GM12891 (cell line): ENCODE measurements around the gene TMPRSS5.
"Not testable (repeated sequence)": the region's sequence is repeated elsewhere in the genome, so short reads cannot be mapped to it uniquely, and the experiment has no call there.

Experiments used
- DNase-seq: peaks from one replicate; pipeline ENCODE4 v3.0.0; 2011; ENCODE audit warnings: low spot score; ENCODE audit not compliant: insufficient read length
- FAIRE-seq: peaks from 2 replicates; lab custom pipeline; 2011; peaks lifted over from hg19 to GRCh38; lab: Jason Lieb, UNC
- PAX5 ChIP-seq: IDR thresholded peaks from 2 replicates; pipeline ENCODE4 v1.6.1; 2011; ENCODE audit warnings: low read length, moderate library complexity, mild to moderate bottlenecking; ENCODE audit not compliant: insufficient read depth, severe bottlenecking
- POLR2A ChIP-seq: IDR thresholded peaks from 2 replicates; pipeline ENCODE4 v1.6.1; 2011; ENCODE audit warnings: low read depth, low read length, control low read depth
- POLR2AphosphoS5 ChIP-seq: IDR thresholded peaks from 2 replicates; pipeline ENCODE4 v1.6.1; 2011; ENCODE audit warnings: low read depth, low read length, control low read depth
- POU2F2 ChIP-seq: IDR thresholded peaks from 2 replicates; pipeline ENCODE4 v1.6.1; 2011; ENCODE audit warnings: low read depth, mild to moderate bottlenecking, control low read depth, low read length, moderate library complexity
- SPI1 ChIP-seq: IDR thresholded peaks from 2 replicates; pipeline ENCODE4 v1.6.1; 2011; ENCODE audit warnings: low read depth, low read length, control low read depth
- TAF1 ChIP-seq: IDR thresholded peaks from 2 replicates; pipeline ENCODE4 v1.6.1; 2011; ENCODE audit warnings: low read depth, low read length, control low read depth

The TMPRSS5 gene

DNA sequence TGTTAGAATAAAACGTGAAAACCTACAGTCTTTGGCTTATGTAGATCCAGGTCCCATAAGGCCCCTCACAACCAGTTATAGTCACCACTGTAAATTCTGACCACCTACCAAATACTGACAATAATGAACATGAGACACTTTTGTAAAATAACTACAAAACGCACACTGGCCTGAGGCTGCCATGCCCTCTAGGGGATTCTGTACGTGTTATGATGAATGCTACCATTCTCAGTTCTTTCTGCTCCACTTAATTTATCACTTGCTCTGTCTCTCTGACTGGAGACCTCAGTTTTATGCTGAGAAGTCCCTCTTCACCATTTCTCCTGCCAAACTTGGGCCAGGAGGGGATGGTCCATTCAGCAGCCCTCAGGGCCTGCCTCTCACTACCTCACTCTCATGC, 18.7 kb upstream of the TMPRSS5 start:
- DNase-seq (no peak), FAIRE-seq (no peak)
- TF ChIP-seq POU2F2 = no peak
- TF ChIP-seq TAF1 = no peak
- no peak for TF ChIP-seq PAX5
- no peak for TF ChIP-seq POLR2A
- TF ChIP-seq SPI1 = no peak
- no peak for TF ChIP-seq POLR2AphosphoS5

GRCh38 chr11:113723787-113724186, 17.7 kb upstream of the TMPRSS5 start:
- DNase-seq = no peak
- FAIRE-seq = no peak

GRCh38 chr11:113722934-113723333, 16.8 kb upstream of the TMPRSS5 start:
- FAIRE-seq (no peak), DNase-seq (no peak)
- TF ChIP-seq PAX5 (no peak), TAF1 (no peak), POLR2A (no peak), POLR2AphosphoS5 (no peak), POU2F2 (no peak), SPI1 (no peak)

More at GRCh38 chr11:113723787-113724186, 17.7 kb upstream of the TMPRSS5 start:
- TF ChIP-seq SPI1 (no peak), TAF1 (no peak), POLR2AphosphoS5 (no peak), POLR2A (no peak), POU2F2 (no peak), PAX5 (no peak)

DNA sequence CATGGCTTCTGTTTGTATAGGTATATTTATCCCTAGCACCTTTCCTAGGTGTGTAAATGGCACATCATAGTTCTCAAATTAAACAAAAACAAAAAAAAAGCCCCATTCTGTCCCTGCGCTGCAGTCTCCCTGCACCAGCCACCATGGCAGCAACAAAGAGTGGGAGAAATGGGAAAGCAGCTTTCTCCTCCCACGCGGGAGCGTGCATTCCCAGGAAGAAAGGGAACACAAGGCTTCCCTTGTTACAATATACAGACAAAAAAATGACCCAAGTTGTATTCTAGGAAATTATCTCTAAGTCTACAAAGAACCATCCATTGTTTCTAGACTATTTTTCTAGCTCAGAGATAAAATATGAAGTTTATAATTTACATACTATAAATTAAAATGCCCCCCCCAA, 16.1 kb upstream of the TMPRSS5 start:
- no peak for DNase-seq
- TF ChIP-seq POLR2A = no peak
- TF ChIP-seq TAF1 = no peak
- TF ChIP-seq POLR2AphosphoS5 = no peak
- TF ChIP-seq POU2F2 = no peak
- TF ChIP-seq SPI1 = no peak
- TF ChIP-seq PAX5 = no peak
- FAIRE-seq = no peak

- FAIRE-seq (no peak), DNase-seq (no peak)
- TF ChIP-seq POLR2A (no peak), SPI1 (no peak), POLR2AphosphoS5 (no peak), PAX5 (no peak)
Measured at GRCh38 chr11:113721462-113722066, 15.5 kb upstream of the TMPRSS5 start.

- not testable (repeated sequence) for DNase-seq, FAIRE-seq
Measured at GRCh38 chr11:113720478-113720877, 14.4 kb upstream of the TMPRSS5 start.

DNA sequence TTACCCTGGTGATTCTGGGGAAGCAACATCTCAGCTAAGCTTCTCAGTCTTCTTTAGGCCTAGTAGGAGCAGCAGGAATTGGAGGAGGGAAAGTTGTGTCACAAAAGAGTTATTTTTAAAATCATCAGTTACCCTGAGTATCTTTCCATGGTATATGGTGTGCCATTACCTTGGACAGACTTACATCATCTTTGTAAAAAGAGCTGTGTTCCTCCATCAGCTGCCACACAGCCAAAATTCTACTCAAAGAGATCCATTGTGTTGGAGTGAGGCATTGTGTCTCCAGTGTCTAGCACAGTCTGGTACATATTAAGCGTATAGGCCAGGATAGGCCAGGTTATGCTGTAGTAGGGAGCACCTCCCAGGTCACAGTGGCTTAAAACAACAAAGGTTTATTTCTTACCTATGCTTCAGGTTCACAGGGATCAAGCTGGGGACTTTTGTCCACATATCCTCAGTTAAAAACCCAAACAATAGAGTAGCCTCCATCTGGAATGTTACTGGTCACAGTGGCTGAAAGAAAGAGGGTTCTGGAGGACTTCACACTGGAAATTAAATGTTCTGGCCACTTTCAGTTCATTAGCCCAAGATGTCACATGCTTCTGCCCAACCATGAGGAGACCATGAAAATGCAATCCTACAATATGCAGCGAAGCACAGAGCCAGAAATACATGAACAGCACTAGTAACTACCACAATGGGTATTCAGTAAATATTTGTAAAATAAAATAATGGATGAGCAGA, 9.9 kb upstream of the TMPRSS5 start:
- FAIRE-seq = no peak
- no peak for DNase-seq
- TF ChIP-seq POU2F2 (no peak), TAF1 (no peak), POLR2A (no peak), PAX5 (no peak), SPI1 (no peak), POLR2AphosphoS5 (no peak)

- FAIRE-seq (no peak), DNase-seq (no peak)
- TF ChIP-seq POLR2A (no peak), PAX5 (no peak), POU2F2 (no peak), SPI1 (no peak), POLR2AphosphoS5 (no peak), TAF1 (no peak)
Measured at GRCh38 chr11:113715273-113715672, 9.2 kb upstream of the TMPRSS5 start.

GRCh38 chr11:113710989-113711388, 4.9 kb upstream of the TMPRSS5 start:
- DNase-seq = no peak

DNA sequence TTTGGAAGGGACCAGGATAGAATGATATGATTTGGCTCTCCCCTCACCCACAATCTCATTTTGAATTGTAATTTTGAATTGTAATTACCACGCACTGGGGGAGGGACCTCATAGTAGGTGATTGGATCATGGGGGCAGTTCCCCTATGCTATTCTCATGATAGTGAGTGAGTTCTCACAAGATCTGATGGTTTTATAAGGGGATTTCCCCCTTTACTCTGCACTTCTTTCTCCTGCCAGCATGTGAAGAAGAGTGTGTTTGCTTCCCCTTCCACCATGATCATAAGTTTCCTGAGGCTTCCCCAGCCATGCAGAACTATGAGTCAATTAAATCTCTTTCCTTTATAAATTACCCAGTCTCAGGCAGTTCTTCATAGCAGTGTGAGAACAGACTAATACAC, 2.6 kb downstream of the TMPRSS5 start:
- not testable (repeated sequence) for FAIRE-seq, DNase-seq

More at GRCh38 chr11:113710989-113711388, 4.9 kb upstream of the TMPRSS5 start:
- no peak for TF ChIP-seq POLR2AphosphoS5
- no peak for TF ChIP-seq TAF1
- no peak for FAIRE-seq

GRCh38 chr11:113701491-113701890, 4.6 kb downstream of the TMPRSS5 start:
- DNase-seq (no peak), FAIRE-seq (no peak)

More at GRCh38 chr11:113701491-113701890, 4.6 kb downstream of the TMPRSS5 start:
- TF ChIP-seq PAX5 (no peak), POLR2AphosphoS5 (no peak), POU2F2 (no peak), TAF1 (no peak), POLR2A (no peak), SPI1 (no peak)
